ENCODE results near the gene FNDC1. TPM values are rescaled to one million over a fixed set of nuclear protein-coding genes. Genes with fewer than 3 reads are reported as not detected.
A peak's percentile ranks its signal among the peaks of the same experiment; 100 is the strongest.

Gene FNDC1
- total RNA-seq, 1 donor from 2014 or later = not detected

DNA sequence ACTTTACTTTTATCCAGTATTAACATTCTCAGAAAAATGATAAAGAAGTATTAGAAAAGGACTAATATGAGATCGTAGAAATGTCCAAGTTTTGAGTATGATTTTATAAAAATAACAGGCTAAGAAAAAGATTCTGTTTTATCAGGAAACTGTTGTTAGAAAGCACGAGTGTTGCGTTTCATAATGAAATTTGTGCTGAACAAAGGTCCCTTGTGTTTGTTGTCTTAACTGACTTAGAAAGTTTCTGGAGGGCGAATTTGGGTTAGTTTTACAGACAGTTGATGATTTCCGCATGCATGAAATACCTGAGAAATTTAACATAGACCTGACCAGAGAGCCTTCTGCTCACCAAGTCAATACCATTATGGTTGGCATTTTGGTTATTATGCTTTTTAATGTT lies 136.0 kb downstream of the FNDC1 start:
- no peaks in the 10 kb centered on the region for H3K27me3 ChIP-seq
- Mint-ChIP-seq H3K36me3 (no peaks in the 10 kb centered on the region), H3K27me3 (ENCODE audit: insufficient read depth, low read depth) (no peaks in the 10 kb centered on the region), H3K9me3 (no peaks in the 10 kb centered on the region), H3K4me3 (no peak overlapping the region), H3K27ac (no peak overlapping the region), H3K4me1 (peaks cover 6% of the 10 kb centered on the region)
- H3K27ac ChIP-seq = no peak overlapping the region
- H2AFZ ChIP-seq (replicated peaks) = no peak overlapping the region
- H4K20me1 ChIP-seq (ENCODE audit: low read depth) = no peaks in the 10 kb centered on the region
- H3K36me3 ChIP-seq = no peaks in the 10 kb centered on the region
- H3K4me2 ChIP-seq = no peak overlapping the region
- no peaks in the 10 kb centered on the region for H3K9me3 ChIP-seq (ENCODE audit: low read depth)
- no peak overlapping the region for H3K9ac ChIP-seq
- H3K79me2 ChIP-seq (ENCODE audit: low read depth) = no peaks in the 10 kb centered on the region
- no peaks in the 10 kb centered on the region for H3F3A ChIP-seq (ENCODE audit: low read depth)
- no peak overlapping the region for H3K4me3 ChIP-seq
- no peaks in the 10 kb centered on the region for H3K4me1 ChIP-seq
- no peak for TF ChIP-seq EZH2 (IDR thresholded peaks at IDR 0.05)
- TF ChIP-seq, protein P1, sequence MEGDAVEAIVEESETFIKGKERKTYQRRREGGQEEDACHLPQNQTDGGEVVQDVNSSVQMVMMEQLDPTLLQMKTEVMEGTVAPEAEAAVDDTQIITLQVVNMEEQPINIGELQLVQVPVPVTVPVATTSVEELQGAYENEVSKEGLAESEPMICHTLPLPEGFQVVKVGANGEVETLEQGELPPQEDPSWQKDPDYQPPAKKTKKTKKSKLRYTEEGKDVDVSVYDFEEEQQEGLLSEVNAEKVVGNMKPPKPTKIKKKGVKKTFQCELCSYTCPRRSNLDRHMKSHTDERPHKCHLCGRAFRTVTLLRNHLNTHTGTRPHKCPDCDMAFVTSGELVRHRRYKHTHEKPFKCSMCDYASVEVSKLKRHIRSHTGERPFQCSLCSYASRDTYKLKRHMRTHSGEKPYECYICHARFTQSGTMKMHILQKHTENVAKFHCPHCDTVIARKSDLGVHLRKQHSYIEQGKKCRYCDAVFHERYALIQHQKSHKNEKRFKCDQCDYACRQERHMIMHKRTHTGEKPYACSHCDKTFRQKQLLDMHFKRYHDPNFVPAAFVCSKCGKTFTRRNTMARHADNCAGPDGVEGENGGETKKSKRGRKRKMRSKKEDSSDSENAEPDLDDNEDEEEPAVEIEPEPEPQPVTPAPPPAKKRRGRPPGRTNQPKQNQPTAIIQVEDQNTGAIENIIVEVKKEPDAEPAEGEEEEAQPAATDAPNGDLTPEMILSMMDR (IDR thresholded peaks at IDR 0.05) = no peak
- TF ChIP-seq EZH2phosphoT487 (IDR thresholded peaks at IDR 0.05) = no peak
- no peak for DNase-seq (ENCODE audit: low spot score)

DNA sequence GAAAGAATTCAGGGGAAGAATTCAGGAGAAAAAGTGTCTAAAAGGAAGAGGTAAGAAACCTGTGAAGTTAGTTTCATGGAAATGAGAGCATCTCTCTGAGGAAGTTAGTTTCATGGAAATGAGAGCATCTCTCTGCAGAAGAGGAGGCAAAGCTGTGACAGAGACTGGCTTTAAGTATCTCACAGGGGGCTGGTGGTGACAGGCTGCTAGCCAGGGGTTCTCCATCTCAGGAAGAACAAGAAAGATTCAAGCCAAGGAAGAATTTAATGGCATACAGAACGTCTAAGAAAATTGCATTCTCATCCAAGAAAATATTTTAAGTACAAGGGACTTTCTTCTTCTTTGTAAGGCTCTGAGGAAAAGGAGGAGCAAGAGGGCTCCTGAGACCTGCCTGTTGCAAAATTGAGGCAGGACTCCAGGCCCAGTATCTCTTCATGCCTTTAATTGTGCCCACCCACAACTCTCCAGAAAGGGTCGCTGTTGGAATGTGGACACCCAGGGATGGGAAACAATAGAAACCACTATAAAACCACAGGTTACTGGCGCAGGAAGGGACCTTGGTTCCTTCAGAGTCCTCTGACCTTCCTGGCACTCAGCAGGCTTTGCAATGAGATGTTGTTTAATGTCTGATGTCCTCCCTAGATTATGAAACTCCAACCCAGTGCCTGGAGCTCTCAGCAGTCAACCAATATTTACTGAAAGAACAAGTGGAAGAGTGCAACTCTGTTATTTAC lies 136.8 kb downstream of the FNDC1 start:
- no peaks in the 10 kb centered on the region for H3K9me3 Mint-ChIP-seq
- no peak overlapping the region for H3K4me3 ChIP-seq
- no peaks in the 10 kb centered on the region for H3K9me3 ChIP-seq (ENCODE audit: low read depth)
- H3K79me2 ChIP-seq (ENCODE audit: low read depth) = no peaks in the 10 kb centered on the region
- no peak for DNase-seq (ENCODE audit: low spot score)
- TF ChIP-seq EZH2phosphoT487 (IDR thresholded peaks at IDR 0.05) (no peak), EZH2 (IDR thresholded peaks at IDR 0.05) (no peak)
- TF ChIP-seq, protein P1 (IDR thresholded peaks at IDR 0.05) = no peak
- no peaks in the 10 kb centered on the region for H3K36me3 ChIP-seq
- H3K27ac Mint-ChIP-seq = no peak overlapping the region
- peaks cover 6% of the 10 kb centered on the region for H3K4me1 Mint-ChIP-seq
- H3F3A ChIP-seq (ENCODE audit: low read depth) = no peaks in the 10 kb centered on the region
- no peaks in the 10 kb centered on the region for H4K20me1 ChIP-seq (ENCODE audit: low read depth)
- no peaks in the 10 kb centered on the region for H3K27me3 ChIP-seq
- H3K4me1 ChIP-seq = no peaks in the 10 kb centered on the region
- no peaks in the 10 kb centered on the region for H3K27me3 Mint-ChIP-seq (ENCODE audit: insufficient read depth, low read depth)
- H3K9ac ChIP-seq = no peak overlapping the region
- H3K36me3 Mint-ChIP-seq = no peaks in the 10 kb centered on the region
- H3K27ac ChIP-seq = no peak overlapping the region
- no peak overlapping the region for H3K4me3 Mint-ChIP-seq
- H3K4me2 ChIP-seq = no peak overlapping the region
- peak overlapping the region; percentile 35 for H2AFZ ChIP-seq (replicated peaks)

DNA sequence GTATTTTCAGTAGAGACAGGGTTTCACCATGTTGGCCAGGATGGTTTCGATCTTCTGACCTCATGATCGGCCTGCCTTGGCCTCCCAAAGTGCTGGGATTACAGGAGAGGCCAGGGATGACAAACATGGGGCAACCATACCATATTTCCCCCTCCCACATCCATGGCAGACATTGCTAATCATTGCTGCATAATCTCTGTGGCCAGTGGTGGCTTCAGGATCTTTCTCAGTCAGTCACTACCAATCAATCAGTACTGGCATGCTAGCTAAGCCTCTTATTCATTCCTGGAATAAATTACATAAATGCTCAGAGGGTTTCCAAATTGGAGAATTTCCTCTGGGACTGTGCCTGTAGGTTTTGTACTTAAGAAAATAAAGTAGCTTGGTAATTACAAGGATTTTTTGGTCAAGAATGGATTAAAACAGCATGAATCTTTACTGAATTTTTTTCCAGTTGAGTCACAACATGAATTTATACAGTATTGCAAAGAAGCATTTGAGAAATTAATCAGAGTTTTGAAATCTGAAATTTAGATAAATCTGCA lies 138.1 kb downstream of the FNDC1 start:
- H3K4me3 Mint-ChIP-seq = no peak overlapping the region
- H3K79me2 ChIP-seq (ENCODE audit: low read depth) = no peaks in the 10 kb centered on the region

More for the DNA sequence above, 138.1 kb downstream of the FNDC1 start:
- H3F3A ChIP-seq (ENCODE audit: low read depth) = no peaks in the 10 kb centered on the region
- H3K36me3 ChIP-seq = no peaks in the 10 kb centered on the region
- no peak overlapping the region for H2AFZ ChIP-seq (replicated peaks)
- no peaks in the 10 kb centered on the region for H3K4me1 ChIP-seq
- H3K27me3 ChIP-seq = no peaks in the 10 kb centered on the region
- Mint-ChIP-seq H3K36me3 (no peaks in the 10 kb centered on the region), H3K4me1 (peaks cover 6% of the 10 kb centered on the region), H3K9me3 (no peaks in the 10 kb centered on the region), H3K27ac (no peak overlapping the region), H3K27me3 (ENCODE audit: insufficient read depth, low read depth) (no peaks in the 10 kb centered on the region)
- DNase-seq (ENCODE audit: low spot score) = no peak
- no peak overlapping the region for H3K4me3 ChIP-seq
- H3K9ac ChIP-seq = no peak overlapping the region
- TF ChIP-seq, protein P1 (IDR thresholded peaks at IDR 0.05) = no peak
- TF ChIP-seq EZH2 (IDR thresholded peaks at IDR 0.05) (no peak), EZH2phosphoT487 (IDR thresholded peaks at IDR 0.05) (no peak)
- H3K27ac ChIP-seq = no peak overlapping the region
- no peaks in the 10 kb centered on the region for H4K20me1 ChIP-seq (ENCODE audit: low read depth)
- H3K4me2 ChIP-seq = no peak overlapping the region
- H3K9me3 ChIP-seq (ENCODE audit: low read depth) = no peaks in the 10 kb centered on the region

Data from neural progenitor cell (in vitro differentiated cells).